GM12878 (cell line): Measurements from ENCODE around the gene ODF2L.

Experiments
- CEBPZ ChIP-seq: fragments of 150-350 bp; IDR thresholded peaks from 2 replicates; pipeline ENCODE4 v1.6.1; 2016; ENCODE audit warnings: low read depth, low read length
- CREB1 ChIP-seq: IDR thresholded peaks from 2 replicates; pipeline ENCODE4 v1.6.1; 2012; ENCODE audit warnings: low read depth, mild to moderate bottlenecking, inconsistent platforms
- CTCF ChIP-seq, 3 experiments: IDR thresholded peaks in 2 of 3; conservative IDR thresholded peaks in 1 of 3; 2 replicates each; pipeline ENCODE4 v1.5.1; 2011; ENCODE audit warnings: low read depth in 3 of 3, low read length in 3 of 3, mild to moderate bottlenecking in 3 of 3, control low read depth in 2 of 3, moderate library complexity in 2 of 3, inconsistent platforms in 1 of 3, mixed read lengths in 1 of 3; ENCODE audit not compliant: control insufficient read depth in 2 of 3, insufficient read depth in 1 of 3; ENCODE audit errors: extremely low read depth in 1 of 3
- HDAC6 ChIP-seq: fragments of 200-600 bp; sonication (generic); IDR thresholded peaks from one replicate; pipeline ENCODE4 v1.8.0; 2017; ENCODE audit warnings: antibody characterized with exemption; ENCODE audit not compliant: unreplicated experiment
- KDM1A ChIP-seq: fragments of 200-600 bp; sonication (generic); IDR thresholded peaks from 2 replicates; pipeline ENCODE4 v1.6.1; 2016; ENCODE audit warnings: borderline replicate concordance
- RCOR1 ChIP-seq: conservative IDR thresholded peaks from 2 replicates; pipeline ENCODE4 v1.6.1; 2012; ENCODE audit warnings: low read depth, low read length, improper control_type of control experiment
- SMAD5 ChIP-seq: IDR thresholded peaks from 2 replicates; pipeline ENCODE4 v1.6.1; 2016; ENCODE audit warnings: antibody characterized with exemption, low read depth
- ZBTB4 ChIP-seq: fragments of 450-650 bp; formaldehyde crosslinking; IDR thresholded peaks from 2 replicates; pipeline ENCODE4 v1.4.0; 2022; ENCODE audit warnings: mild to moderate bottlenecking, moderate library complexity
- ZNF687 ChIP-seq: fragments of 450-650 bp; IDR thresholded peaks from 2 replicates; pipeline ENCODE4 v1.6.1; 2017; ENCODE audit warnings: mild to moderate bottlenecking, moderate library complexity

DNA sequence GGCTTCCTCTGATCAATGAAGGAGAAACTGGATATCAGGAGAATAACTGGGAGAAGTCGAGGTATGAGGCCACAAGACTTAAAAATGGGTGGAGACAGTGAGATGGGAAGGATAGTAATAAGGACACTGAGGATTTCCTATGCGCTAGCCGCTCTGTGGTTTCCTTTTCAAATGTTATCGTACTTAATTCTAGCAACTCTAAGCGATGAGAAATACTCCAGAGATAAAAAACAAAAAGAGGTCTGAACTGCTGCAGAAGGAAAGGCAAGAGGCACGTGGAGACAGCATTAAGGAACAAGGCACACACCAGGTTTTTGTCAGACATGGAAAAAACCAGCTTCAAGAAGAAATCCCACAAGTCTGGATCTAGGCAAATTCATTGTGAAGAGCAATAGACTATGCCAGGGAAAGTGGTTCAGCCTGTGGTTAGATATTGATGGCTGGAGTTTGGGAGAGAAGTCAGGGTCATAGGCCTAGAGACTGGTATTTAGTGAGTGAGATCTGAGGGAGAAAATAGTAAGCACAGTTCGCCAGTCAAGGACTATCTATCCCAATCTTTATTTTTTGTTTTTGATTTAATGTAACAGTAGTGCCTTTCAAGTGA lies 33.1 kb upstream of the ODF2L start:
- TF ChIP-seq CEBPZ = no peak
- no peak for TF ChIP-seq ZNF687
- no peak for TF ChIP-seq RCOR1
- no peak for TF ChIP-seq CTCF (IDR thresholded peaks at IDR 0.05 in 2 of 3, conservative IDR thresholded peaks at IDR 0.05 in 1 of 3; ENCODE audit: control insufficient read depth in 2 of 3, extremely low read depth in 1 of 3, insufficient read depth in 1 of 3, low read depth in 3 of 3, low read length in 3 of 3)
- TF ChIP-seq ZBTB4 (CRISPR knock-in tag) = no peak
- no peak for TF ChIP-seq SMAD5
- TF ChIP-seq CREB1 = no peak
- TF ChIP-seq HDAC6 = no peak
- no peak for TF ChIP-seq KDM1A
